HepG2 (cell line): Measurements from ENCODE around the gene TBC1D4. TPM values are rescaled to one million over a fixed set of nuclear protein-coding genes. Genes with fewer than 3 reads are reported as not detected.

Source experiments
- AGO2 ChIP-seq: fragments of 200-400 bp; formaldehyde crosslinking; optimal IDR thresholded peaks from 2 replicates; pipeline ENCODE3; 2017; ENCODE audit warnings: mild to moderate bottlenecking, low read depth, low read length, moderate library complexity
- GTF2F1 ChIP-seq: fragments of 150-350 bp; IDR thresholded peaks from 2 replicates; pipeline ENCODE4 v1.6.1; 2014; ENCODE audit warnings: low read length
- HNRNPLL ChIP-seq: fragments of 200-400 bp; formaldehyde crosslinking; IDR thresholded peaks from 2 replicates; pipeline ENCODE4 v1.6.1; 2017; ENCODE audit warnings: mild to moderate bottlenecking, low read depth, low read length; ENCODE audit not compliant: poor library complexity, severe bottlenecking
- IRF2 ChIP-seq: IDR thresholded peaks from 2 replicates; pipeline ENCODE4 v1.6.1; 2018; ENCODE audit warnings: missing genetic modification reagents, missing compliant biosample characterization
- PCBP2 ChIP-seq: fragments of 200-400 bp; formaldehyde crosslinking; optimal IDR thresholded peaks from 2 replicates; pipeline ENCODE3; 2018; ENCODE audit warnings: low read length, low read depth; ENCODE audit not compliant: poor library complexity, severe bottlenecking
- POGZ ChIP-seq: sonication (generic); formaldehyde crosslinking; IDR thresholded peaks from 2 replicates; pipeline ENCODE4 v1.4.0; 2020; ENCODE audit warnings: mild to moderate bottlenecking, missing genetic modification reagents
- POLR2A ChIP-seq, 2 experiments: IDR thresholded peaks; 2 replicates each; pipeline ENCODE4 v1.6.1; 2011; ENCODE audit warnings: low read depth in 2 of 2, low read length in 2 of 2, mild to moderate bottlenecking in 1 of 2, moderate library complexity in 1 of 2; ENCODE audit not compliant: insufficient read depth in 1 of 2
- SIN3B ChIP-seq: fragments of 150-350 bp; IDR thresholded peaks from 2 replicates; pipeline ENCODE4 v1.6.1; 2014; ENCODE audit warnings: low read length
- SRY ChIP-seq: sonication (generic); formaldehyde crosslinking; IDR thresholded peaks from 2 replicates; pipeline ENCODE4 v1.8.0; 2022; ENCODE audit warnings: mild to moderate bottlenecking, missing genetic modification reagents
- TAF1 ChIP-seq: sonication (generic); formaldehyde crosslinking; IDR thresholded peaks from 2 replicates; pipeline ENCODE4 v1.4.0; 2020; ENCODE audit warnings: missing genetic modification reagents
- XBP1 ChIP-seq: sonication (generic); formaldehyde crosslinking; IDR thresholded peaks from 2 replicates; pipeline ENCODE4 v1.5.0; 2020; ENCODE audit warnings: missing genetic modification reagents
- ZFY ChIP-seq: sonication (generic); formaldehyde crosslinking; IDR thresholded peaks from 2 replicates; pipeline ENCODE4 v1.4.0; 2020; ENCODE audit warnings: missing genetic modification reagents
- ZMAT5 ChIP-seq: sonication (generic); formaldehyde crosslinking; IDR thresholded peaks from 2 replicates; pipeline ENCODE4 v1.5.0; 2020; ENCODE audit warnings: mild to moderate bottlenecking, low read depth, missing genetic modification reagents, borderline replicate concordance
- ZNF20 ChIP-seq: sonication (generic); formaldehyde crosslinking; IDR thresholded peaks from 2 replicates; pipeline ENCODE4 v1.4.0; 2020; ENCODE audit warnings: mild to moderate bottlenecking, moderate library complexity, missing genetic modification reagents
- ZNF318 ChIP-seq: sonication (generic); formaldehyde crosslinking; IDR thresholded peaks from 2 replicates; pipeline ENCODE4 v1.4.0; 2020; ENCODE audit warnings: mild to moderate bottlenecking, missing genetic modification reagents
- polyA plus RNA-seq, 8 experiments: library from polyadenylated mRNA; depleted of rRNA in 3 of 8; stranded (reverse) in 7 of 8; unstranded in 1 of 8; fragments of >200 nt; fragmentation: Illumina TruSeq in 4 of 8; extraction: Trizol in 4 of 8; gene quantifications; 2 replicates each; pipeline versions ENCODE4 v1.2.1 to v1.2.3, GENCODE V29; 2011 to 2016; ENCODE audit warnings: low read depth in 4 of 8, missing spikeins in 1 of 8, mixed read lengths in 1 of 8; ENCODE audit not compliant: insufficient read depth in 1 of 8
- total RNA-seq, 5 experiments: library from RNA; depleted of rRNA; stranded (reverse); fragments of >200 nt; fragmentation: Illumina TruSeq; extraction: Trizol; gene quantifications; 2 replicates each; pipeline ENCODE4 v1.2.3, GENCODE V29; 2016; ENCODE audit warnings: low read depth in 1 of 5
- TF ChIP-seq, protein P1 (sequence below): sonication (generic); formaldehyde crosslinking; IDR thresholded peaks from 2 replicates; pipeline ENCODE4 v1.5.1; 2020; ENCODE audit warnings: mild to moderate bottlenecking, moderate library complexity, missing genetic modification reagents

The TBC1D4 gene
- total and polyA plus RNA-seq, 2 of the 13 experiments (the other 11 are each of a cell fraction or from before 2014, with no cell fraction given), result 35.9 to 64.4 TPM

DNA sequence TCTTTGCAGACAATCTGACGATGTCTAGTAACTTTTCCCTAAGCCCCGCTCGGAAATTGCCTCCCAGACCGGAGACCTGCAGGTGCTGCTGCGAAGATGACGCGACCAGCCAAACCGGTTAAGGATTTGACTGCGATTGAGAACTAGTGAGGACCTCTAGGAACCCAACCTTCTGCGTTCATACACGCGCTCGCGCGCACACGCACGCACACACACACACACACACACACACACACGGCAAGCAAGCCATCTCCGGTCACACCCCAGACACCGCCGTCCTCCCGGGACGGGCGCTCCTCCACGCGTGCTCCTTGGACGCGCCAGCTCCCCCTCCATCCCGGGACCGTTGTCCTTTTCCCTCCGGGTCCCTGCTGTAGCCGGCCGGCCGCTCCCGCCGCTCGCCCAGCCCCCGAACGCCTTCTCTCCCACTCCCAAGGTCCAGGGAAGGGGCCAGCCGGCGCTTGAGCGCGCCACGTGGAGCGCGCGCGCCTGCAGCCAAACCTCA is 1.2 kb downstream of the TBC1D4 start (continued):
- no peak for TF ChIP-seq ZNF318
- TF ChIP-seq PCBP2, result no peak
- peak; percentile 42; the same call in 1 of the 2 replicates for TF ChIP-seq TAF1 (CRISPR knock-in tag)
- TF ChIP-seq, protein P1, sequence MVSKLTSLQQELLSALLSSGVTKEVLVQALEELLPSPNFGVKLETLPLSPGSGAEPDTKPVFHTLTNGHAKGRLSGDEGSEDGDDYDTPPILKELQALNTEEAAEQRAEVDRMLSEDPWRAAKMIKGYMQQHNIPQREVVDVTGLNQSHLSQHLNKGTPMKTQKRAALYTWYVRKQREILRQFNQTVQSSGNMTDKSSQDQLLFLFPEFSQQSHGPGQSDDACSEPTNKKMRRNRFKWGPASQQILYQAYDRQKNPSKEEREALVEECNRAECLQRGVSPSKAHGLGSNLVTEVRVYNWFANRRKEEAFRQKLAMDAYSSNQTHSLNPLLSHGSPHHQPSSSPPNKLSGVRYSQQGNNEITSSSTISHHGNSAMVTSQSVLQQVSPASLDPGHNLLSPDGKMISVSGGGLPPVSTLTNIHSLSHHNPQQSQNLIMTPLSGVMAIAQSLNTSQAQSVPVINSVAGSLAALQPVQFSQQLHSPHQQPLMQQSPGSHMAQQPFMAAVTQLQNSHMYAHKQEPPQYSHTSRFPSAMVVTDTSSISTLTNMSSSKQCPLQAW (CRISPR knock-in tag), result 0 out of 2 replicates have a peak, but pooled peaks have one; percentile 5
- peak; percentile 59 for TF ChIP-seq POGZ (CRISPR knock-in tag)
- TF ChIP-seq AGO2, result peak; percentile 45
- TF ChIP-seq GTF2F1, result no peak
- 0 out of 2 replicates have a peak, but pooled peaks have one; percentile 29 for TF ChIP-seq SIN3B
- TF ChIP-seq SRY (CRISPR knock-in tag), result 0 out of 2 replicates have a peak, but pooled peaks have one; percentile 23
- TF ChIP-seq XBP1 (CRISPR knock-in tag), result no peak
- 0 out of 2 replicates have a peak, but pooled peaks have one; percentile 54 for TF ChIP-seq ZNF20 (CRISPR knock-in tag)
- 0 out of 2 replicates have a peak, but pooled peaks have one; percentile 9 for TF ChIP-seq IRF2 (CRISPR knock-in tag)
- 0 out of 2 replicates have a peak, but pooled peaks have one; percentile 2 for TF ChIP-seq ZFY (CRISPR knock-in tag)
- peak; percentile 58 to 71 for TF ChIP-seq POLR2A (IDR thresholded peaks at IDR 0.05; ENCODE audit: insufficient read depth in 1 of 2, low read depth in 2 of 2, low read length in 2 of 2)
- TF ChIP-seq ZMAT5 (CRISPR knock-in tag), result no peak
- peak; percentile 88 for TF ChIP-seq HNRNPLL
